GM19043 (cell line): Measurements from ENCODE around the gene ZFP36L1.

ENCODE experiments used
- ATAC-seq: cut with Tn5 transposase; IDR thresholded peaks from one replicate; pipeline ENCODE4 v1.9.1; 2021; ENCODE audit warnings: low read depth; ENCODE audit not compliant: unreplicated experiment

Gene ZFP36L1, protein sequence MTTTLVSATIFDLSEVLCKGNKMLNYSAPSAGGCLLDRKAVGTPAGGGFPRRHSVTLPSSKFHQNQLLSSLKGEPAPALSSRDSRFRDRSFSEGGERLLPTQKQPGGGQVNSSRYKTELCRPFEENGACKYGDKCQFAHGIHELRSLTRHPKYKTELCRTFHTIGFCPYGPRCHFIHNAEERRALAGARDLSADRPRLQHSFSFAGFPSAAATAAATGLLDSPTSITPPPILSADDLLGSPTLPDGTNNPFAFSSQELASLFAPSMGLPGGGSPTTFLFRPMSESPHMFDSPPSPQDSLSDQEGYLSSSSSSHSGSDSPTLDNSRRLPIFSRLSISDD

DNA sequence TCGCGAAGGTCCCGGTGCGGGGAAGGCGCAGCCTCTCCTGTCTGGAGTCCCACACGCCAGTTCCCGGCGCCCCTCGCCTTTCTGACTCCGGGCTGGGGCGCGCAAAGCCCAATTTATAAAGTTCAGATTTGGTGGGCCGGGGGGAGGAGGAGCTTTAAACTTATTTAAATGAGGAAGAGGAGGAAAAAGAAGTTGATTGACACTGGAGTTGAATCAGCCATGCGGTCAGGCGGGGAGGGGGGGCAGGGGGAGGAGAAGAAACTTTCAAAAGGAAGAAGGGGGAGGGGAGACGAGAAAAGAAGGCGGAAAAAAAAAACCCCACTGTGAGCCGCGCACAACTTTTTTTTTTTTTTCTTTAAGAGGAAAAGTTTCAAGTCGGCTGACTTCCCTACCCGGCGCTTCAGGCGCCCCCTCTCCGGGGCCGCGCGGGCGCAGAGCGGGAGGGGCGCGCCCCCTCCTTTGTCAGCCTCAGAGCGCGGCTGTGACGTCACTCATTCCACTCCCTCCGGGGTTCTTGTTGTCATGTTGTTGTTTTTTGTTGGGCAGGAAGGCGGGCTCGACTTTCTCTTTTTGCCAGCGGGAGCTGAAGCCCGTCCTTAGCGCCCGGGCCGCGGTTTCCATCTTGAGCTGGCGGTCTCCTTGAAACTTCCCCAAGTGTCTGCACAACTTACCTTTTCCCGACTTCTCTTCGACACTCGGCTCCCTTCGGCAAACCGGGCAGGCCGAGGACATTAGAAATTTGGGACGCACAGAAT is at the start of gene ZFP36L1:
Gene ZFP36L1, minus strand, starts transcription at position 89 of the 755 bp plus-strand sequence. CDS start 129 bp downstream, outside the sequence.
- ATAC-seq: peak; percentile 33

- ATAC-seq: no peak
Observed at GRCh38 chr14:68842298-68842697, 49.4 kb upstream of the ZFP36L1 start.

GRCh38 chr14:68841016-68841809 is 48.3 kb upstream of the ZFP36L1 start:
- ATAC-seq: no peak

DNA sequence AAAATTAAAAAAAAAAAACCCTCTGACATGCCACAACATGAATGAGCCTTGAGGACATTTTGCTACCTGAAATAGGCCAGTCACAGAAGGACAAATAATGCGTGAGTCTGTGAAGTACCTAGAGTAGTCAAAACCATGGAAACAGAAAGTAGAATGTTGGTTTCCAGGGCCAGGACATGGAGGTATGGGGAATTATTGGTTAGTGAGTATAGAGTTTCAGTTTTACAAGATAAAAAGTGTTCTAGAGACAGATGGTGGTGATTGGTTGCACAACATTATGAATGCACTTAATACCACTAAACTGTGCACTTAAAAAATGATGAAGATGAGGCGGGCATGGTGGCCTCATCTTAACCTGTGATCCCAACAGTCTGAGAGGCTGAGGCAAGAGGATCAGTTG is 47.6 kb upstream of the ZFP36L1 start:
- ATAC-seq: no peak

GRCh38 chr14:68836082-68836481 is 43.2 kb upstream of the ZFP36L1 start:
- ATAC-seq: no peak

- no peak for ATAC-seq
Observed at GRCh38 chr14:68834816-68835215, 41.9 kb upstream of the ZFP36L1 start.

- ATAC-seq: no peak
Observed at GRCh38 chr14:68828698-68829097, 35.8 kb upstream of the ZFP36L1 start.

GRCh38 chr14:68825729-68826128 is 32.9 kb upstream of the ZFP36L1 start:
- ATAC-seq: no peak

- no peak for ATAC-seq
Observed at GRCh38 chr14:68824517-68825347, 31.9 kb upstream of the ZFP36L1 start.

DNA sequence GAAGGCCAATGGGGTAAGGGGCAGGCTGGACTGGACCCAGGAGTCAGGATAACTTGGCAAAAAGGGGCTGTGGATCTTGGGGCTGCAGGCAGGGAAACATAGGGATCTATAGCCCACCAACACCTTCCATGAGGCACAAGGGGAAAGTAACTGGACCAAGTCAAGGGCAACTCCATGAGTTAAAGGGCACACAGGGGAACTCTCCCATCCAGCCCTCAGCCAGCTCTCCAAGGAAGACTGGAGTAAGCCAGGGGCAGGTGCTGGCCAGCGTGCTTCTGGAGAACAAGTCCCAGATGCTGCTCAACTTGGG is 31.3 kb upstream of the ZFP36L1 start:
- no peak for ATAC-seq

- no peak for ATAC-seq
Observed at GRCh38 chr14:68823434-68824206, 30.8 kb upstream of the ZFP36L1 start.

DNA sequence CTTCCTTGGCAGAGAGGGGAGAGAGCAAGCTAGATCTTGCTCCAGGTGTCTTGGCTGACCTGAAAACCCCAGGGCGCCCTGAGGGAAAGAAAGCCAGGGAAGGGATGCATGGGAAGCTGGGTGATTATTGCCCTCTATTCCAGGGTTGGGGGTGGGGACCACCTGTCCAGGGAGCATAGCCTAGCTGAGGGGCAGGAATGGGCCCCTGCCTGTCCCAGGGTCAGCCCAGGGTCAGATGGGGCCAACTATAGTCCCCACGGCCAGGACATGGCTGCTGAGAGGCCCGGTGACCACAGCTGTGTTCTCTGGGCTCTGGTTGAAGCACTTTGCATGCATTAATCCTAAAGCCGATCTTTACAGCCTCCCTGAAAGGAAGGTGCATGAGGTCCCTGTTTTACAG is 30.1 kb upstream of the ZFP36L1 start:
- ATAC-seq: no peak

DNA sequence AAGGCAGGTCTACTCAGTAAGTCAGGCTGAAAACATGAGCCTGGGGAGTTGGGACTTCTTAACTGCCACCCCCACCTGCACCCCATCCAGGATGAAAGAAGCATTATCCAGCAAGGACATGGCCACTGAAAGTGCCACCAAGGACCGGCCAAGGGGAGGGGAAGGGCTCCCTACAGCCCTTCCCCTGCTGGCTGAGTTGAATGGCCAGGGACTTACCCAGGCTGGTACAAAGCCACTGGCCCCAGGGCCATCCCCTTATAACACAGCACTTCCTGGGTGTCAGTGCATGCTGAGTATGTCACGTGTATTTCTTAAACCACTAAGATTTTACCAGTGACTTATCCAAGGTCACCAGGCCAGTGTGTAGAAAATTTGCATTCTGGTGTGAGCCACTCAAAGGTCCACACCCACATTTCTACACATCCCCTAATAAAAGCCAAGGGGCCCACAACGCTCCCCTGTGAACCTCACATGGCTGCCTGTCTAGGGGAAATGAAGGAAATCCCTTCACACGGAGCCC is 29.3 kb upstream of the ZFP36L1 start:
- peak; percentile 69 for ATAC-seq

- ATAC-seq: no peak
Observed at GRCh38 chr14:68820999-68821683, 28.3 kb upstream of the ZFP36L1 start.

DNA sequence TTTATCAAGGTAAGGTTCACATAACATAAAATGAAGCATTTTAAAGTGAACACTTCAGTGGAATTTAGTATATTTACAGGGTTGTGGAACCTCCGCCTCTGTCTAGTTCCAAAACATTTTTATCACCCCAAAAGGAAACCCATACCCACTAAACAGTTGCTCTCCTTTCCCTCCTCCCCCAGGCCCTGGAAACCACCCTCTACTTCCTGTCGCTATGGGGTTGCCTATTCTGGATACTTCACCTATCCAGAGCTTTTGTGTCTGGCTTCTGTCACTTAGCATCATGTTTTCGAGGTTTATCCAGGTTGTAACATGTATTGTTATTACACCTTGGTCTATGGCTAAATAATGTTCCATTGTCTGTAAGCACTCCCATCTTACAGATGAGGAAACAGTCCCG is 27.7 kb upstream of the ZFP36L1 start:
- ATAC-seq: no peak

DNA sequence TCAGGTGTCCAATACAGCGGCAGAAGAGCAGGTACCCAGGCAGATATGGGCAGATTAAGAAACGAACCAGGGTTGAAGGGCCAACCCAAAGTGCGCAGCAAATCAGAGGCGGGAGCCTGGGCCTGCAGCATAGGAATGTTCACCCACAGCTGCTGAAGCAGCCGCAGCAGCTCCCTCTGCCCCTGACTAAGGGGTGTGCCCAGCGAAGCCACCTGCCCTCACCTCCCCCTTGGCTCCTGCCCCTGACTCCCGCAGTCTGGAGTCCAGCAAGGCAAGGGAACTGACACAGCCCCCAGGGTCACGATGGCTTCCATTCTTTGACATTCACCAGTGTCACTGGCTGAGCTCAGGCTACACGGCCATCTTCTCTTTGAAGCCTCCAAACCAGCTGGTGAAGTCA is 27.3 kb upstream of the ZFP36L1 start:
- ATAC-seq: no peak

DNA sequence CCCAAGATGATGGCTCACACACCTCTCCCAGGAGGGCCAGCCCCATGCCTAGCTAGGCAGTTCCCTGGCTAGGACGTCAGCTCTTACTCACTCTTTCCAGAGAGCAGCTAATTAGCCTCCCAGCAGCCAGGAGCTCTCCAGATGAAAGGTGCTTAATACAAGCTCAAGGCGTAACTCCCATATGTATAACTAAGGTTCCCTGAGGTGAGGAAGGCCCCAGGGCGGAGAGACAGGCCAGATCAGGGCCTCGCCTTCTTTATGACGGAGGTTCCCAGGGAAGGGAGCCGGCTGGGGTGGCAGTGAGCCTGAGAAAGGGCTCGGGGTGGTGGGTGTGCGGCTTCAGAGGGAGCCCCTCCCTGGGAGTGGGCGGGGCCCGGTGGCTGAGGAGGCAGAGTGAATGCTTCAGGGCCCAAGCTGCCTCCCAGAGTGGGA is 26.4 kb upstream of the ZFP36L1 start:
- no peak for ATAC-seq

GRCh38 chr14:68817506-68818212 is 24.8 kb upstream of the ZFP36L1 start:
- ATAC-seq: no peak
